HepG2 (cell line): ENCODE results near the gene DHRS12.

Source experiments
- ARNT ChIP-seq: fragments of 450-650 bp; IDR thresholded peaks from 2 replicates; pipeline ENCODE4 v1.6.1; 2017
- CBFB ChIP-seq: sonication (generic); formaldehyde crosslinking; IDR thresholded peaks from 2 replicates; pipeline ENCODE4 v1.4.0; 2020; ENCODE audit warnings: missing genetic modification reagents
- CEBPZ ChIP-seq: IDR thresholded peaks from 2 replicates; pipeline ENCODE4 v1.6.1; 2012; ENCODE audit warnings: low read length, improper control_type of control experiment
- CREB3 ChIP-seq: sonication (generic); formaldehyde crosslinking; IDR thresholded peaks from 2 replicates; pipeline ENCODE4 v1.5.0; 2020; ENCODE audit warnings: missing genetic modification reagents
- CTCF ChIP-seq: sonication (generic); formaldehyde crosslinking; IDR thresholded peaks from 2 replicates; pipeline ENCODE4 v1.5.0; 2020; ENCODE audit warnings: mild to moderate bottlenecking, missing genetic modification reagents, moderate library complexity
- EP300 ChIP-seq, 3 experiments: sonication (generic) in 1 of 3; formaldehyde crosslinking in 1 of 3; IDR thresholded peaks; 2 replicates each; pipeline versions ENCODE4 v1.5.1 to v1.6.1; 2011 to 2020; ENCODE audit warnings: low read depth in 2 of 3, low read length in 2 of 3, borderline replicate concordance in 1 of 3, improper control_type of control experiment in 1 of 3, mild to moderate bottlenecking in 1 of 3, missing genetic modification reagents in 1 of 3, moderate library complexity in 1 of 3
- FOXP1 ChIP-seq, 2 experiments: fragments of 450-650 bp in 1 of 2; IDR thresholded peaks; 2 replicates each; pipeline ENCODE4 v1.6.1; 2017 to 2018; ENCODE audit warnings: antibody characterized with exemption in 1 of 2
- GFI1 ChIP-seq: sonication (generic); formaldehyde crosslinking; IDR thresholded peaks from 2 replicates; pipeline ENCODE4 v1.5.0; 2020; ENCODE audit warnings: missing genetic modification reagents, mild to moderate bottlenecking, borderline replicate concordance
- HOXA3 ChIP-seq: sonication (generic); formaldehyde crosslinking; IDR thresholded peaks from 2 replicates; pipeline ENCODE4 v1.5.0; 2020; ENCODE audit warnings: missing genetic modification reagents
- MAX ChIP-seq: IDR thresholded peaks from 2 replicates; pipeline ENCODE4 v1.6.1; 2012; ENCODE audit warnings: inconsistent platforms
- SKIL ChIP-seq: sonication (generic); formaldehyde crosslinking; IDR thresholded peaks from 2 replicates; pipeline ENCODE4 v1.8.0; 2022; ENCODE audit warnings: missing genetic modification reagents, mild to moderate bottlenecking, moderate library complexity, borderline replicate concordance
- SMARCC2 ChIP-seq: fragments of 450-650 bp; IDR thresholded peaks from 2 replicates; pipeline ENCODE4 v1.6.1; 2017; ENCODE audit warnings: antibody characterized with exemption, mild to moderate bottlenecking
- ZNF121 ChIP-seq: sonication (generic); formaldehyde crosslinking; IDR thresholded peaks from 2 replicates; pipeline ENCODE4 v1.5.0; 2020; ENCODE audit warnings: mild to moderate bottlenecking, missing genetic modification reagents
- ZNF558 ChIP-seq: sonication (generic); formaldehyde crosslinking; IDR thresholded peaks from 2 replicates; pipeline ENCODE4 v1.9.0; 2022; ENCODE audit warnings: mild to moderate bottlenecking, missing genetic modification reagents, borderline replicate concordance

- TF ChIP-seq SMARCC2 (no peak), MAX (no peak), CBFB (no peak), ARNT (no peak), CREB3 (CRISPR knock-in tag) (no peak), EP300 (IDR thresholded peaks at IDR 0.05; ENCODE audit: low read depth in 2 of 2, low read length in 2 of 2) (no peak), EP300 (CRISPR knock-in tag; IDR thresholded peaks at IDR 0.05; ENCODE audit: borderline replicate concordance) (no peak), CTCF (CRISPR knock-in tag) (no peak), ZNF121 (CRISPR knock-in tag) (no peak), SKIL (CRISPR knock-in tag) (no peak), HOXA3 (CRISPR knock-in tag) (no peak), FOXP1 (IDR thresholded peaks at IDR 0.05) (no peak), FOXP1 (CRISPR knock-in tag; IDR thresholded peaks at IDR 0.05) (no peak), CEBPZ (no peak), GFI1 (CRISPR knock-in tag) (no peak), ZNF558 (no peak)
Measured at GRCh38 chr13:51843529-51843928, 39.6 kb upstream of the DHRS12 start.
